ENCODE measurements around the gene CDC42EP4.

CDC42EP4 gene

GRCh38 chr17:73311781-73312641 is at the start of gene CDC42EP4:
CDC42EP4 (minus strand) TSS chr17:73312001; CDS start chr17:73286500, 25,501 bp downstream.
- peak; percentile 66 to 68 for DNase-seq (ENCODE audit: low read depth in 2 of 2)

- DNase-seq (ENCODE audit: low read depth in 2 of 2), result no peak
Measured at GRCh38 chr17:73360961-73361761, 49.4 kb upstream of the CDC42EP4 start.

- DNase-seq (ENCODE audit: low read depth in 2 of 2), result no peak
Measured at GRCh38 chr17:73359987-73360410, 48.2 kb upstream of the CDC42EP4 start.

- DNase-seq (ENCODE audit: low read depth in 2 of 2), result no peak
Measured at GRCh38 chr17:73359352-73359751, 47.6 kb upstream of the CDC42EP4 start.

GRCh38 chr17:73358668-73359067 is 46.9 kb upstream of the CDC42EP4 start:
- no peak for DNase-seq (ENCODE audit: low read depth in 2 of 2)

GRCh38 chr17:73357981-73358380 is 46.2 kb upstream of the CDC42EP4 start:
- no peak for DNase-seq (ENCODE audit: low read depth in 2 of 2)

- DNase-seq (ENCODE audit: low read depth in 2 of 2), result no peak
Measured at GRCh38 chr17:73357318-73357717, 45.5 kb upstream of the CDC42EP4 start.

- no peak for DNase-seq (ENCODE audit: low read depth in 2 of 2)
Measured at GRCh38 chr17:73356561-73357170, 44.9 kb upstream of the CDC42EP4 start.

- DNase-seq (ENCODE audit: low read depth in 2 of 2), result no peak
Measured at GRCh38 chr17:73354423-73355284, 42.9 kb upstream of the CDC42EP4 start.

- DNase-seq (ENCODE audit: low read depth in 2 of 2), result no peak
Measured at GRCh38 chr17:73352261-73352660, 40.5 kb upstream of the CDC42EP4 start.

- no peak for DNase-seq (ENCODE audit: low read depth in 2 of 2)
Measured at GRCh38 chr17:73351764-73352163, 40.0 kb upstream of the CDC42EP4 start.

GRCh38 chr17:73350864-73351263 is 39.1 kb upstream of the CDC42EP4 start:
- no peak for DNase-seq (ENCODE audit: low read depth in 2 of 2)

- DNase-seq (ENCODE audit: low read depth in 2 of 2), result no peak
Measured at GRCh38 chr17:73349647-73350046, 37.8 kb upstream of the CDC42EP4 start.

- no peak for DNase-seq (ENCODE audit: low read depth in 2 of 2)
Measured at GRCh38 chr17:73349138-73349537, 37.3 kb upstream of the CDC42EP4 start.

- no peak for DNase-seq (ENCODE audit: low read depth in 2 of 2)
Measured at GRCh38 chr17:73348829-73349095, 37.0 kb upstream of the CDC42EP4 start.

- no peak for DNase-seq (ENCODE audit: low read depth in 2 of 2)
Measured at GRCh38 chr17:73348018-73348828, 36.4 kb upstream of the CDC42EP4 start.

- no peak for DNase-seq (ENCODE audit: low read depth in 2 of 2)
Measured at GRCh38 chr17:73347351-73347750, 35.5 kb upstream of the CDC42EP4 start.

- DNase-seq (ENCODE audit: low read depth in 2 of 2), result no peak
Measured at GRCh38 chr17:73346501-73347162, 34.8 kb upstream of the CDC42EP4 start.

- DNase-seq (ENCODE audit: low read depth in 2 of 2), result no peak
Measured at GRCh38 chr17:73343739-73344454, 32.1 kb upstream of the CDC42EP4 start.
